H1 (cell line): ENCODE results near the gene PRIMPOL. TPM values are rescaled to one million over a fixed set of nuclear protein-coding genes. Genes with fewer than 3 reads are reported as not detected.

Experiments used
- ASH2L ChIP-seq: fragments of 200-600, 300-600 bp; sonication (generic); IDR thresholded peaks from one replicate; pipeline ENCODE4 v1.7.1; 2017; ENCODE audit warnings: low read length
- CHD2 ChIP-seq: IDR thresholded peaks from 2 replicates; pipeline ENCODE4 v1.6.1; 2012; ENCODE audit warnings: low read length, improper control_type of control experiment
- FOSL1 ChIP-seq: IDR thresholded peaks from 2 replicates; pipeline ENCODE4 v1.6.1; 2011; ENCODE audit warnings: mild to moderate bottlenecking, low read depth, low read length, moderate library complexity; ENCODE audit not compliant: insufficient read depth
- GTF2F1 ChIP-seq: IDR thresholded peaks from 2 replicates; pipeline ENCODE4 v1.6.1; 2012; ENCODE audit warnings: low read depth, low read length, improper control_type of control experiment, borderline replicate concordance
- POU5F1 ChIP-seq: IDR thresholded peaks from 2 replicates; pipeline ENCODE4 v1.6.1; 2011; ENCODE audit warnings: low read depth, mild to moderate bottlenecking, low read length, moderate library complexity
- SAP30 ChIP-seq: fragments of 300-600 bp; sonication (generic); IDR thresholded peaks from 2 replicates; pipeline ENCODE4 v1.7.1; 2012; ENCODE audit warnings: low read length, moderate library complexity, mild to moderate bottlenecking, inconsistent platforms; ENCODE audit not compliant: insufficient read depth, insufficient replicate concordance
- polyA plus RNA-seq, 7 experiments: library from polyadenylated mRNA; depleted of rRNA in 3 of 7; stranded (reverse) in 5 of 7; unstranded in 2 of 7; fragments of >200 nt in 5 of 7; fragments of 200-250 nt in 2 of 7; gene quantifications; 1 replicate in 5 of 7; 2 replicates in 1 of 7; 4 replicates in 1 of 7; pipeline versions ENCODE4 v1.2.1 to v1.2.3, GENCODE V29; 2011 to 2013; ENCODE audit warnings: missing spikeins in 2 of 7, mixed read lengths in 2 of 7
- total RNA-seq: library from RNA; stranded (reverse); fragmentation: NEBNext Ultra II Directional; extraction: Animal tissue kit (Norgen Biotek cat#: 25700); gene quantifications from 2 replicates; pipeline ENCODE4 v1.2.1, GENCODE V29; 2021

PRIMPOL gene
- total and polyA plus RNA-seq, 2 of the 8 experiments (the other 6 are each of a cell fraction or from before 2014, with no cell fraction given), result 4.4 to 6.7 TPM

- TF ChIP-seq FOSL1 (no peak), POU5F1 (no peak), SAP30 (no peak), CHD2 (no peak), GTF2F1 (no peak), ASH2L (no peak)
Measured at GRCh38 chr4:184624972-184625554, 24.5 kb upstream of the PRIMPOL start (continued).
